Activated CD4-positive, alpha-beta T cell treated with anti-CD3 and anti-CD28 coated beads, Interleukin-2, amount 50 U/mL, for 16 hours (primary cell): Measurements from ENCODE around the gene CDT1.

ENCODE experiments used
- DNase-seq: peaks from one replicate; pipeline ENCODE4 v3.0.0-alpha.2; 2020

CDT1 gene

GRCh38 chr16:88803264-88803987 lies at the start of gene CDT1:
CDT1 (plus strand) TSS chr16:88803789; CDS start chr16:88803832, 43 bp downstream.
- peak; percentile 87 for DNase-seq

DNA sequence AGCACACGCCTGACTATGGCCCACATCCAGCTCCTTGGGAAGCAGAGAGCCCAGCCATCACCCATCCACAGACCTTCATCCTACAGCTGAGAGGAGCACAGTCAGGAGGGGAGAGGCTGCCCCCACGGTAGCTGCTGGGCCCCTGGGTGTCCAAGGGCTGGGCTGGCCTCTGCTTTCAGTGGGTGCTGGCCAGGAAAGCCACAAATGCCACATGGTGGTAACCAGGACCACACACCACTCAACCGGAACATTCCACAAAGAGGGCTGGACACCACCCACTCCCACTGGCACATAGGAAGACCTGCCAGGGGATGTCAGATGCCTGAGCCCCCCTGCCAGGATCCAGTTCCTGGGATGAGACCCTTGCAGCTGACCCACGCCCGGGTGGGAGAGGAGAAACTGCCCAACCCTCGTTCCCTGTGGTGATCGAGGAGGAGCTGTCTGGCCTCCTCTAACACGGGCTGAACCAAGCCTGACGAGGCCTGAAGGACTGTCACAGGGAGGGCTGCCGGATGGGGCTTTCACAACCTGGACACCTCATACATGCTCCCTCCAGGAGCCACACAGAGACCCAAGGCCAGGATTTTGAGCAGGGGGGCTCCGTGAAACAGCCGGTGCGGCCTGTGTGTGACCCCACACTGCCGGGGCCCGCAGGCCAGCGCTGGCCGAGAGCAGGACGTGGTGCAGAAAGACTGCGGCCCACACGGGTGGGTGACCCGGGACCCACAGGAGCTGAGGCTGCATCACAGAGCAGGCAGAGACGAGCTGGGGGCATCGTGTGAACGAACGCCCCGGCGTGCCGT lies 49.3 kb upstream of the CDT1 start:
- no peak for DNase-seq

- peak; percentile 16 for DNase-seq
These were observed 48.5 kb upstream of the CDT1 start for GRCh38 chr16:88754912-88755744.

GRCh38 chr16:88755745-88756443 lies 47.7 kb upstream of the CDT1 start:
- no peak for DNase-seq

GRCh38 chr16:88758227-88758943 lies 45.2 kb upstream of the CDT1 start:
- no peak for DNase-seq

DNA sequence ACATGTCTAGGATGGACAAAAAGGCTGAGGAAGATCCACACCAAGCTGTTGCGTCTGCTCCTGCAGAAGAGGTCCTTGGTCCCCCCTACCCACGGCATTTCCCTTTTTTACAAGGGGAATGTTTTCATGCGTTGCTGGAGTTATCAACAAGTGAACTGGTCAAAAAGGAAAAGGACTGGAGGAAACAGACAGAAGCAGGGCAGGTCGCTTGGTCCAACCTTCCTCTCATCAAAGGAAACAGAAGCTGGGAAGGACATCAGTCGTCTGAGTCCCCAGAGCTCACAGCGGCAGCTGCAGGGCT lies 44.7 kb upstream of the CDT1 start:
- DNase-seq = no peak

GRCh38 chr16:88759245-88759975 lies 44.2 kb upstream of the CDT1 start:
- no peak for DNase-seq

GRCh38 chr16:88759976-88760350 lies 43.6 kb upstream of the CDT1 start:
- no peak for DNase-seq

GRCh38 chr16:88760424-88761142 lies 43.0 kb upstream of the CDT1 start:
- DNase-seq = no peak

- no peak for DNase-seq
These were observed 42.5 kb upstream of the CDT1 start for GRCh38 chr16:88761143-88761534.

DNA sequence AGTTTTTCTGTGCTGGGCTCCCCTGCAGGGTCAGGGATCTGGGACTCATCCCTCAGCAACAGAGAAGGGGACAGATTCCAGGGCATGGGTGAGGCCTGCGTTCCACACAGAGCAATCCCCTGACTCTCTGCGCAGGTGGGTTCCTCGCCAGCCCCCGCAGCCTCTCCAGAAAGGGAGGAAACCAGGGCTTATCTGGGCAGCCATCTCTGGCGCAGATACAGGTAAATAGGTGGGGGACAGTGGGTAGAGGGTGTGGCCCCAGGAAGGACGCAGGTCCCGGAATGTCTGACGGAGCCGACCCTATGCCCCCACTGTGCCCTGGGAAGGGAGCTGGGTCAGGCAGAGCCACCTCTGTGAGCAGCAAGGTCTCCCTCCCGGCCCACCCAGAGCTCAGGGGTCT lies 41.8 kb upstream of the CDT1 start:
- no peak for DNase-seq

DNA sequence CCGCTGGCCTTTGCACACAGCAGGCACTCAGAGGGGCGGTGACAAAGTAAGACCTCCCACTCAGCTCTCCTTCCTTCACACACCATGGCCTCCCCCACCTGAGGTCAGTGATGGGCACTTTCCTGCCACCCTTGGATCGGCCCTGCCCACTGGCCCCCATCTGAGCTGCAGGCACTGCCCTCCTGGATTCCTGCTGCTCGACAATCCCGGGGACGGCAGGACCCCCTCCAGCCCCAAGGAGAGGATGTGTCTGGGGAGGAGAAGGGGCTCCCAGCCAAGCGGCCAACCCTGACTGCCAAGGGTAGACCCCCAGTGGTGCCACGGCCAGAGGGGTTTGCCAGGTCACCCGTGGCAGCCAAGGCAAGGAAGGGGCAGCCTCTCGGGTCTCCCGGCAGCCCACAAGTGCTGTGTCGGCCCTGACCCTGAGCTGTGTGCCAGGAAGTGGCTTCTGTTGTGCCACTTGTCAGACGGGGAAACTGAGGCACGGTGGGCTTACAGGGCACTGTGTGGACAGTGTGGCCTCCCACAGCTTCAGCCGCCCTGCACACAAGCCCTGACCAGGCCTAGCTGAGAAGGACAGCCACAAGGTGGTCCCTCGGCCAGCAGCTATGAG lies 41.2 kb upstream of the CDT1 start:
- no peak for DNase-seq

DNA sequence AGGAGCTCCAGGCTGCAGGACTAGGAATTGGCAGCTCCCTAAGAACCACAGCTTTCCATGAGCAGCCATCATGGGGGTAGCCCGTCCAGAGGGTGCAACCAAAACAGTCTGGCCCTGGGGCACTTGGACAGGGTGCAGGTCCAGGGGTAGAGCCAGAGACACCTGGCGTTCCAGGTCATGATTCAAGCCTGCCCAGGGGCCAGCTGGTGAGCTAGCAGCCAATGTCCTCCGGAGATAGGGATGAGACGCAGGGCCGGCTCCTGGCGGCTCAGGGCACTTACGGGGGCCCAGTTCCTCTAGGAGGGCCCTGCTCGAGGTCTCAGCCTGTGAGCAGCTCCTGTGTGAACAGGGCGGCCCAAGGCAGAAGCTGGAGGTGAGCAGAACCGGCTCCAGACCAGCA lies 40.6 kb upstream of the CDT1 start:
- DNase-seq = no peak

DNA sequence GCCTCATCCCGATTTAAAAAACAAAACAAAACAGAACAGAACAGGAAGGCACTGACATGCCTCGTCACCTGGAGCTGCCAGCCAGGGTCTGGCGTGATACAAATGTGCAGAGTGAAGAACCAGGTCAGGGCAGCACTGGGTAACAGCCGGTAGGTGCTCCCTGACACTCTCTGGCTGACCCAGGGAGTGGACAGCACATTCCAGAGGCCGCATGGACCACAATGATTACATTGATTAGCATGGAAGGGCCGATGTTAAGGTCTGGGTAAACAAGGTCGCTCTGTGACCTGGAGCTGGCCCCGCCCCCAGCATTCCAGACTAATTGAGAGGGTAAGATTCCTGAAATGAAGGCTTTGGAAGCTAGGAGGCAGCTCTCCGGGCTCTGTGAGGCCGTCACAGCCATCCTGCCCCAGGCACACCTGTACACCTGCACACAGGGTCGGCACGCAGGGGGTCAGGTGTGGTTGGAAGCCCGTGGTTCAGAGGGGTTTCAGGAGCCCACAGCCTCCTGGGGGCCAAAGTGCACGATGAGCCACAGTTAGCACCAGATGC lies 40.0 kb upstream of the CDT1 start:
- no peak for DNase-seq

- no peak for DNase-seq
These were observed 39.5 kb upstream of the CDT1 start for GRCh38 chr16:88764080-88764479.

DNA sequence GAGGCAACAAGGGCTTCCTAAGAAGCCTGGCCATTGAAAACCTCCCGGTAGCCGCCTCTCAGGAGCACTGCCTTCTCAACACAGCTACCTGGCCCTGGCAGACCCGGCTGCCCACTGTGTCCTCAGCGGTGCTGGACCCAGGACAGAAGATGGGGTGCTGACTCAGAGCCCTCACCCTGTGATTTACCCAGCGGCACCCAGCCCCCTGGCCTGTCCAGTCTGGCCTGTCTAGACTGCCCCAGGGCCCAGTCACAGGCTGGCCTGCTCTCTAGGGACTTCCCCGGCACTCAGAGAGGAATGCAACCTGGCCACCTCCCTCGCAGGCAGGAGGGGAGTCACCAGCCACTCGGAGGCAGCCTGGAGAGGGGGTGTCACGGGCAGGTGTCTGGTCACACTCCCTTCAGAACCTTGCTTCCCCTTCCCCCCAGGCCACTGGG lies 38.7 kb upstream of the CDT1 start:
- no peak for DNase-seq

DNA sequence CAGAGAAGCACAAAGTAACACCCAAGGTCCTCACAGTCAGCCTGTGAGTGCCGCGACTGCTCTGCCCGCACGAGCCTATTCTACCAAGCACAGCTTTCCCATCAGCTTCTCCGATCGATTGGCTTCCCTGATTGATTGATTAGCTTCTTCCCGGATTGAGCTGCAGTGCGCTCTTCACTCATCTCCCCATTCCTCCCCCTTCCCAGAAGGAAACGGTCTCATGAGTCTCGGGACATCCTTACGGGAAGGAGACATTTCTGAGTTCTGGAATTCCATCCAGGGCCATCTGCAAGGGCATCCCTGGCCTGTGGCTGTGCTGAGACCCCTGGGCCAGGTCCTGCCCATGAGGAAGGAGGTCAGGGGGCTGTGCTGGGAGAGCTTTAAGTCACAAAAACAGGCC lies 36.6 kb upstream of the CDT1 start:
- DNase-seq = no peak

DNA sequence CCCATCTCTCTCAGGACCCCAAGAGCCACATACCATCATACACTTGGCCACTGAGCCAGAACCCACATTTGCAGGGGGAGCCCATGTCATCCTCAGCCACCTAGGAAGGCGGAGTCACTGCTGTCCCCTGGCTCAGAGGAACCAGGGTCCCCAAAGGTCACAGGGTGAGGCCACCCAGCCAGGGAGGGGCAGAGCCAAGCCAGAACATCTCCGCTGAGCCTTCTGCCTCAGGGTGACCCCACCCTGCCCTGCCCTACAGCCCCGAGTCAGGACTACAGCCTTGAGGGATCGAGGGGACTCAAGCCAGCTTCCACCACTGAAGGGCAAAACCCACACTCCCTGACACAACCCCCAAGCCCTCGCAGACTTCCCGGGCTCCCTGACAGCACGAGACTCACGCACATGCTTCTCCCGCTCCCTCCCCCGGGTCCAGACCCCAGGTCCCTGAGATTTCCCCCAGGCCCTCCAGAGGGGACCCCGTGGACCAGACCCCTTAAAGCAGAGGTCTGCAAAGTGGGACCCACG lies 36.0 kb upstream of the CDT1 start:
- no peak for DNase-seq

- DNase-seq = no peak
These were observed 35.4 kb upstream of the CDT1 start for GRCh38 chr16:88768071-88768783.
